H1 (cell line): ENCODE data around the gene GMPR. TPM values are rescaled to one million over a fixed set of nuclear protein-coding genes. Genes with fewer than 3 reads are reported as not detected.

ENCODE experiments used
- CTCF ChIA-PET: fragments of 300-600 bp; sonication (Branson Sonifier 250); formaldehyde crosslinking; loops from one replicate; lab custom pipeline; 2021; ENCODE audit not compliant: partially characterized antibody; lab: Charles Lee
- POLR2A ChIA-PET: fragments of 300-600 bp; sonication (Branson Sonifier 250); formaldehyde crosslinking; loops from one replicate; lab custom pipeline; 2021; ENCODE audit warnings: inconsistent platforms; ENCODE audit not compliant: partially characterized antibody; lab: Charles Lee
- DNase-seq, 2 experiments: peaks; one replicate each; pipeline versions ENCODE4 v3.0.0 to v3.0.0-alpha.2; 2010 to 2022; ENCODE audit warnings: low spot score in 2 of 2, low read depth in 1 of 2, mixed read lengths in 1 of 2
- FAIRE-seq: peaks from 2 replicates; lab custom pipeline; 2011; peaks lifted over from hg19 to GRCh38; lab: Jason Lieb, UNC
- H2AFZ ChIP-seq: 2 replicates; pipeline ENCODE4 v1.8.1; 2012; ENCODE audit warnings: low read length, inconsistent platforms
- H2AK5ac ChIP-seq: 2 replicates; pipeline ENCODE4 v1.6.1; 2013; ENCODE audit warnings: low read depth, low read length
- H2BK120ac ChIP-seq: replicated peaks from 2 replicates; pipeline ENCODE3; 2013; ENCODE audit warnings: low read depth, low read length, inconsistent platforms
- H2BK12ac ChIP-seq: 2 replicates; pipeline ENCODE4 v1.6.1; 2013; ENCODE audit warnings: low read depth, low read length
- H2BK15ac ChIP-seq: 2 replicates; pipeline ENCODE4 v1.6.1; 2013; ENCODE audit warnings: low read length
- H2BK20ac ChIP-seq: 2 replicates; pipeline ENCODE4 v1.6.1; 2013; ENCODE audit warnings: low read length
- H2BK5ac ChIP-seq: 2 replicates; pipeline ENCODE4 v1.6.1; 2013; ENCODE audit warnings: low read depth, low read length
- H3K14ac ChIP-seq: 2 replicates; pipeline ENCODE4 v1.6.1; 2013; ENCODE audit warnings: inconsistent platforms; ENCODE audit not compliant: insufficient read length
- H3K18ac ChIP-seq: 2 replicates; pipeline ENCODE4 v1.6.1; 2013; ENCODE audit warnings: low read length; ENCODE audit errors: extremely low read depth
- H3K23ac ChIP-seq: 2 replicates; pipeline ENCODE4 v1.6.1; 2013; ENCODE audit warnings: inconsistent platforms; ENCODE audit not compliant: insufficient read length
- H3K23me2 ChIP-seq: 2 replicates; pipeline ENCODE4 v1.6.1; 2013; ENCODE audit warnings: low read depth, low read length
- H3K27ac ChIP-seq: 2 replicates; pipeline ENCODE4 v1.6.1; 2011; ENCODE audit warnings: low read depth, low read length, inconsistent platforms
- H3K27me3 ChIP-seq, 4 experiments: replicated peaks in 1 of 4; 1 replicate in 1 of 4; 2 replicates in 3 of 4; pipeline versions ENCODE4 v1.6.1 to v1.8.1; 2011 to 2013; ENCODE audit warnings: low read length in 3 of 4, mild to moderate bottlenecking in 3 of 4, inconsistent platforms in 2 of 4, mixed read lengths in 2 of 4, moderate library complexity in 1 of 4; ENCODE audit not compliant: control insufficient read depth in 3 of 4, insufficient read depth in 3 of 4; ENCODE audit errors: extremely low read depth in 1 of 4
- H3K36me3 ChIP-seq, 4 experiments: 2 replicates each; pipeline versions ENCODE4 v1.6.1 to v1.8.1; 2011 to 2013; ENCODE audit warnings: mild to moderate bottlenecking in 4 of 4, low read length in 3 of 4, moderate library complexity in 2 of 4, control low read depth in 1 of 4, inconsistent platforms in 1 of 4; ENCODE audit not compliant: insufficient read depth in 4 of 4, control insufficient read depth in 2 of 4
- H3K4ac ChIP-seq: replicated peaks from 2 replicates; pipeline ENCODE3; 2013; ENCODE audit warnings: low read length, low read depth, mixed read lengths, inconsistent platforms; ENCODE audit not compliant: insufficient read length
- H3K4me1 ChIP-seq, 4 experiments: replicated peaks in 1 of 4; 1 replicate in 1 of 4; 2 replicates in 3 of 4; pipeline versions ENCODE4 v1.6.1 to v1.8.1; 2011 to 2013; ENCODE audit warnings: low read length in 3 of 4, inconsistent platforms in 2 of 4, mixed read lengths in 1 of 4; ENCODE audit not compliant: insufficient read depth in 4 of 4, control insufficient read depth in 3 of 4
- H3K4me2 ChIP-seq, 2 experiments: 2 replicates each; pipeline versions ENCODE4 v1.6.1 to v1.8.1; 2011 to 2013; ENCODE audit warnings: low read depth in 2 of 2, low read length in 2 of 2, control low read depth in 1 of 2, inconsistent platforms in 1 of 2, mild to moderate bottlenecking in 1 of 2; ENCODE audit not compliant: insufficient read depth in 1 of 2
- H3K4me3 ChIP-seq, 4 experiments: fragments of 200-600, 300-600 bp in 1 of 4; sonication (generic), shearing (Covaris generic), sonication (Bioruptor Twin) in 1 of 4; 2 replicates each; pipeline versions ENCODE4 v1.5.1 to v1.8.1; 2011 to 2016; ENCODE audit warnings: low read length in 4 of 4, low read depth in 3 of 4, control low read depth in 2 of 4, inconsistent platforms in 2 of 4, mild to moderate bottlenecking in 2 of 4, mixed read lengths in 1 of 4, moderate library complexity in 1 of 4; ENCODE audit not compliant: insufficient read depth in 2 of 4; ENCODE audit errors: extremely low read depth in 1 of 4
- H3K56ac ChIP-seq: replicated peaks from 2 replicates; pipeline ENCODE3; 2013; ENCODE audit warnings: low read depth, mild to moderate bottlenecking, mixed read lengths, low read length, inconsistent platforms; ENCODE audit not compliant: insufficient read length
- H3K79me1 ChIP-seq: 2 replicates; pipeline ENCODE4 v1.6.1; 2013; ENCODE audit warnings: low read depth, low read length, control low read depth
- H3K79me2 ChIP-seq, 2 experiments: 2 replicates each; pipeline versions ENCODE4 v1.6.1 to v1.8.1; 2012 to 2013; ENCODE audit warnings: low read length in 2 of 2, mild to moderate bottlenecking in 2 of 2, inconsistent platforms in 1 of 2; ENCODE audit not compliant: insufficient read depth in 2 of 2, control insufficient read depth in 1 of 2
- H3K9ac ChIP-seq, 4 experiments: replicated peaks in 1 of 4; 1 replicate in 1 of 4; 2 replicates in 3 of 4; pipeline versions ENCODE4 v1.6.1 to v1.8.1; 2011 to 2013; ENCODE audit warnings: low read depth in 3 of 4, low read length in 3 of 4, control low read depth in 2 of 4, mild to moderate bottlenecking in 2 of 4, moderate library complexity in 2 of 4, inconsistent platforms in 1 of 4; ENCODE audit errors: extremely low read depth in 1 of 4
- H3K9me3 ChIP-seq, 2 experiments: 2 replicates each; pipeline versions ENCODE4 v1.6.1 to v1.8.1; 2012 to 2013; ENCODE audit warnings: mild to moderate bottlenecking in 2 of 2, moderate library complexity in 2 of 2, control low read depth in 1 of 2, inconsistent platforms in 1 of 2, low read depth in 1 of 2, low read length in 1 of 2, mixed read lengths in 1 of 2; ENCODE audit not compliant: insufficient read depth in 2 of 2
- H4K20me1 ChIP-seq, 2 experiments: replicated peaks in 1 of 2; 2 replicates each; pipeline versions ENCODE3 to v1.8.1; 2011 to 2013; ENCODE audit warnings: inconsistent platforms in 2 of 2, low read length in 2 of 2, mild to moderate bottlenecking in 1 of 2; ENCODE audit not compliant: insufficient read depth in 2 of 2, control insufficient read depth in 1 of 2
- H4K5ac ChIP-seq: 2 replicates; pipeline ENCODE4 v1.6.1; 2013; ENCODE audit warnings: low read length, low read depth, mixed read lengths, inconsistent platforms; ENCODE audit not compliant: insufficient read length
- H4K8ac ChIP-seq: 2 replicates; pipeline ENCODE4 v1.8.0; 2013; ENCODE audit warnings: mild to moderate bottlenecking, moderate library complexity, low read length, inconsistent platforms; ENCODE audit not compliant: insufficient read depth; ENCODE audit errors: extremely low read depth
- H4K91ac ChIP-seq: replicated peaks from 2 replicates; pipeline ENCODE3; 2013; ENCODE audit warnings: low read length, mixed read lengths, inconsistent platforms; ENCODE audit not compliant: insufficient read length
- BACH1 ChIP-seq: IDR thresholded peaks from 2 replicates; pipeline ENCODE4 v1.6.1; 2012; ENCODE audit warnings: low read length, improper control_type of control experiment
- CREB1 ChIP-seq: IDR thresholded peaks from 2 replicates; pipeline ENCODE4 v1.6.1; 2012; ENCODE audit warnings: inconsistent platforms
- EP300 ChIP-seq, 2 experiments: IDR thresholded peaks; 1 replicate in 1 of 2; 2 replicates in 1 of 2; pipeline ENCODE4 v1.6.1; 2011 to 2012; ENCODE audit warnings: low read depth in 2 of 2, low read length in 2 of 2, mild to moderate bottlenecking in 2 of 2, borderline replicate concordance in 1 of 2, inconsistent platforms in 1 of 2, moderate library complexity in 1 of 2
- RAD21 ChIP-seq, 2 experiments: IDR thresholded peaks in 1 of 2; conservative IDR thresholded peaks in 1 of 2; 2 replicates each; pipeline ENCODE4 v1.6.1; 2011; ENCODE audit warnings: low read depth in 2 of 2, low read length in 2 of 2, improper control_type of control experiment in 1 of 2, inconsistent platforms in 1 of 2, mild to moderate bottlenecking in 1 of 2, moderate library complexity in 1 of 2
- WGBS, 2 experiments: shearing (Covaris generic) in 1 of 2; methylation state at CpG; one replicate each; pipeline versions ENCODE4 v1.1.6 to v1.1.7; 2013 to 2015; ENCODE audit warnings: low lambda C conversion rate in 2 of 2, mixed read lengths in 2 of 2, inconsistent platforms in 1 of 2, low coverage in 1 of 2, missing lambda C conversion rate in 1 of 2; ENCODE audit not compliant: insufficient replicate concordance in 2 of 2, insufficient coverage in 1 of 2, insufficient read length in 1 of 2; ENCODE audit errors: extremely low coverage in 1 of 2, missing lambda C conversion rate in 1 of 2; 5-methylcytosine and 5-hydroxymethylcytosine counted together
- polyA plus RNA-seq, 7 experiments: library from polyadenylated mRNA; depleted of rRNA in 3 of 7; stranded (reverse) in 5 of 7; unstranded in 2 of 7; fragments of >200 nt in 5 of 7; fragments of 200-250 nt in 2 of 7; gene quantifications; 1 replicate in 5 of 7; 2 replicates in 1 of 7; 4 replicates in 1 of 7; pipeline versions ENCODE4 v1.2.1 to v1.2.3, GENCODE V29; 2011 to 2013; ENCODE audit warnings: missing spikeins in 2 of 7, mixed read lengths in 2 of 7
- total RNA-seq: library from RNA; stranded (reverse); fragmentation: NEBNext Ultra II Directional; extraction: Animal tissue kit (Norgen Biotek cat#: 25700); gene quantifications from 2 replicates; pipeline ENCODE4 v1.2.1, GENCODE V29; 2021

GMPR gene
- total and polyA plus RNA-seq, 2 of the 8 experiments (the other 6 are each of a cell fraction or from before 2014, with no cell fraction given) = 0.99 to 1.2 TPM

- H3K4me3 ChIP-seq = peak overlapping the region in 1 of 4 experiments; percentile 29; a peak in 1 of 8 replicates
- WGBS, 2 experiments = 73% methylated on average over 20 of the region's 20 CpGs; no CpG with 5 or more reads in 1 of the 2 experiments
- peak overlapping the region; percentile 8; the same call in 1 of the 2 replicates for H2AFZ ChIP-seq
- H2BK15ac ChIP-seq = no peak overlapping the region
- no peak overlapping the region for H4K5ac ChIP-seq
- CTCF ChIA-PET = interaction anchor here (1.0 to 2.4 kb wide), 5 partner anchors 10 to 174 kb away, joined by 3 to 10 read pairs (median 4); no protein-coding TSS in a partner anchor
- H3K27ac ChIP-seq = no peak overlapping the region
- 0 out of 2 replicates have a peak overlapping the region, but pooled peaks have one; percentile 42 for H2BK12ac ChIP-seq
- H3K18ac ChIP-seq = no peak overlapping the region
- H3K56ac ChIP-seq = no peak overlapping the region
- 0 out of 2 replicates have a peak, but pooled peaks have one; percentile 11 for TF ChIP-seq CREB1
- no peak for TF ChIP-seq RAD21 (IDR thresholded peaks at IDR 0.05 in 1 of 2, conservative IDR thresholded peaks at IDR 0.05 in 1 of 2; ENCODE audit: low read depth in 2 of 2, low read length in 2 of 2)
- no peak for TF ChIP-seq BACH1
- no peak for TF ChIP-seq EP300 (IDR thresholded peaks at IDR 0.05; ENCODE audit: borderline replicate concordance in 1 of 2, low read depth in 2 of 2, low read length in 2 of 2)
- no peak overlapping the region for H3K4ac ChIP-seq
- no peaks in the 10 kb centered on the region for H3K79me2 ChIP-seq
- H2BK5ac ChIP-seq = no peak overlapping the region
- H3K9me3 ChIP-seq = no peaks in the 10 kb centered on the region
- no peak overlapping the region for H4K91ac ChIP-seq
- H2BK120ac ChIP-seq = no peak overlapping the region
- no peak overlapping the region for H3K9ac ChIP-seq
- H3K36me3 ChIP-seq = no peaks in the 10 kb centered on the region
- DNase-seq (no peak), FAIRE-seq (no peak)
- no peak overlapping the region for H3K23ac ChIP-seq
- H3K27me3 ChIP-seq = no peaks in the 10 kb centered on the region; a peak in 1 of 7 replicates
- H3K23me2 ChIP-seq = peaks cover 7% of the 10 kb centered on the region
- no peak overlapping the region for H4K8ac ChIP-seq
- POLR2A ChIA-PET = no interaction called here
- no peak overlapping the region; the same call in 1 of the 2 replicates for H2BK20ac ChIP-seq
- no peaks in the 10 kb centered on the region for H4K20me1 ChIP-seq
- H3K14ac ChIP-seq = no peak overlapping the region
- H2AK5ac ChIP-seq = no peak overlapping the region
- H3K4me2 ChIP-seq = peak overlapping the region; percentile 4 to 26; a peak in 2 of 4 replicates
- H3K4me1 ChIP-seq = peaks cover 0 to 22% (median 13%) of the 10 kb centered on the region in 4 experiments; a peak in 6 of 7 replicates
- H3K79me1 ChIP-seq = no peaks in the 10 kb centered on the region
Measured at GRCh38 chr6:16306334-16306733, 67.9 kb downstream of the GMPR start.
